Activated CD4-positive, alpha-beta T cell treated with anti-CD3 and anti-CD28 coated beads for 1 hour (primary cell): ENCODE data around the gene C2orf66.

Experiments
- DNase-seq: peaks from one replicate; pipeline ENCODE4 v3.0.0-alpha.2; 2020

Gene C2orf66

DNA sequence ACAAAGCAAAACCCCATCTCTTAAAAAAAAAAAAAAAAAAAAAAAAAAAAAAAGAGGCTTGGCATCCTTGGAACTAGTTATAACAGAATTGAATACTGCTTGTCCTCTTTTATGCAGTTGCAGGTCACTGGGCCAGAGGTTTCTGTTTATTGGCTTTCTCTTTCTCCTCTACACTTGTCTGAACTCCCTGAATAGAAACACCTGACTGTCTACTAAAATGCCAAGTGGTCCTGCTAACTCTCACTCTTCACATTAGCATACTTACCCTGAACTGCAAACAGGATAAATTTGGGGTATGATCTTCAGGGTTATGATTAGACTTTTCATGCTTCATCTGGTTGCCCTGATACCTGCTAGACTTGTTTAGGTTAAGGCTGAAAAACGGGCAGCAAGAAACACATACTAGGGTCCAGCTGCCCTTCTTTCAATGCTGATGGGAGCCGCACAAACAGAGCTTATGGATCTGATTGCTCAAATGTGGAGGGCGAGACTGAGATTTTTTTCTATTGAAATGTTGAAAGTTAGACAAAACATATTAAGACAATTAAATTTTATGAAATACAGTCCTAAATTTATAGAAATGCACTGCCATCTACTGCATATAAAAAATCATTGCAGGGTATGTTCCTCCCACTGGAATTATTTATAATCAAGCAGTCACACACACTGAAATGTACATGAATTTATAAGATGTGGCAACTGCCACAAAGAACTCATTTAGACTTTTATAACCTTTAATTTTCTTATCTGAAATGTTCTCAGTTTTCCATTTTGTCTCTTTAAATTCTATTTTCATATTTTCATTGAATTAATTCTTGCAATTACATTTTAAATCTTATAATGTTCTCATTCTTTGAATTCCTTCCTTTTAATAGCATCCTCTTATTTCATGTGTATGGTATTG is 50.4 kb downstream of the C2orf66 start:
- no peak for DNase-seq
